HEK293 (cell line): ENCODE results near the gene RPS25.
A peak's percentile ranks its signal among the peaks of the same experiment; 100 is the strongest.

Experiments
- GLI2 ChIP-seq: fragments of 450-650 bp; formaldehyde crosslinking; IDR thresholded peaks from 2 replicates; pipeline ENCODE4; 2017; ENCODE audit warnings: missing biosample characterization, missing genetic modification characterization, low read depth, borderline replicate concordance
- KLF16 ChIP-seq: fragments of 450-650 bp; formaldehyde crosslinking; IDR thresholded peaks from 2 replicates; pipeline ENCODE4 v1.5.1; 2017; ENCODE audit warnings: missing biosample characterization, missing genetic modification characterization
- KLF9 ChIP-seq: fragments of 450-650 bp; formaldehyde crosslinking; IDR thresholded peaks from 2 replicates; pipeline ENCODE4 v1.5.1; 2016; ENCODE audit warnings: missing biosample characterization, missing genetic modification characterization, low read depth
- OSR2 ChIP-seq: fragments of 450-650 bp; formaldehyde crosslinking; IDR thresholded peaks from 2 replicates; pipeline ENCODE4 v1.5.1; 2016; ENCODE audit warnings: missing biosample characterization, missing genetic modification characterization
- PATZ1 ChIP-seq: fragments of 450-650 bp; formaldehyde crosslinking; IDR thresholded peaks from 2 replicates; pipeline ENCODE4 v1.5.1; 2016; ENCODE audit warnings: missing biosample characterization, missing genetic modification characterization
- RBAK ChIP-seq: fragments of 450-650 bp; formaldehyde crosslinking; IDR thresholded peaks from 2 replicates; pipeline ENCODE4 v1.5.1; 2016; ENCODE audit warnings: missing biosample characterization, missing genetic modification characterization
- SCRT2 ChIP-seq: fragments of 450-650 bp; formaldehyde crosslinking; IDR thresholded peaks from 2 replicates; pipeline ENCODE4 v1.5.1; 2016; ENCODE audit warnings: missing biosample characterization, missing genetic modification characterization
- SETDB1 ChIP-seq: IDR thresholded peaks from one replicate; pipeline ENCODE4 v1.6.1; 2017; ENCODE audit warnings: mild to moderate bottlenecking, low read length, moderate library complexity, mixed read lengths; ENCODE audit not compliant: insufficient read length
- SP2 ChIP-seq: fragments of 450-650 bp; formaldehyde crosslinking; IDR thresholded peaks from 2 replicates; pipeline ENCODE4 v1.5.1; 2016; ENCODE audit warnings: missing biosample characterization, missing genetic modification characterization
- TCF7L2 ChIP-seq: IDR thresholded peaks from 2 replicates; pipeline ENCODE4 v1.6.1; 2011; ENCODE audit warnings: low read depth, mild to moderate bottlenecking, inconsistent platforms, low read length, moderate library complexity, borderline replicate concordance
- TRIM28 ChIP-seq: IDR thresholded peaks from 2 replicates; pipeline ENCODE4 v1.6.1; 2011; ENCODE audit warnings: low read length, control low read depth, borderline replicate concordance
- ZBTB11 ChIP-seq: fragments of 450-650 bp; formaldehyde crosslinking; conservative IDR thresholded peaks from 2 replicates; pipeline ENCODE4 v1.5.1; 2016; ENCODE audit warnings: low read depth, missing biosample characterization, missing genetic modification characterization
- ZNF10 ChIP-seq: fragments of 450-650 bp; formaldehyde crosslinking; IDR thresholded peaks from 2 replicates; pipeline ENCODE4 v1.5.1; 2017; ENCODE audit warnings: missing biosample characterization, missing genetic modification characterization
- ZNF112 ChIP-seq: fragments of 450-650 bp; formaldehyde crosslinking; IDR thresholded peaks from 2 replicates; pipeline ENCODE4 v1.5.0; 2017; ENCODE audit warnings: missing biosample characterization, missing genetic modification characterization
- ZNF292 ChIP-seq: fragments of 450-650 bp; formaldehyde crosslinking; IDR thresholded peaks from 2 replicates; pipeline ENCODE4 v1.5.1; 2016; ENCODE audit warnings: low read depth, missing biosample characterization, missing genetic modification characterization, borderline replicate concordance
- ZNF416 ChIP-seq: fragments of 450-650 bp; formaldehyde crosslinking; IDR thresholded peaks from 2 replicates; pipeline ENCODE4 v1.5.1; 2016; ENCODE audit warnings: missing biosample characterization, missing genetic modification characterization
- ZNF433 ChIP-seq: fragments of 450-650 bp; formaldehyde crosslinking; IDR thresholded peaks from 2 replicates; pipeline ENCODE4 v1.5.1; 2016; ENCODE audit warnings: missing biosample characterization, missing genetic modification characterization, low read depth
- ZNF521 ChIP-seq: fragments of 450-650 bp; formaldehyde crosslinking; IDR thresholded peaks from 2 replicates; pipeline ENCODE4 v1.5.1; 2017; ENCODE audit warnings: missing biosample characterization, mild to moderate bottlenecking, missing genetic modification characterization
- ZNF529 ChIP-seq: fragments of 450-650 bp; formaldehyde crosslinking; IDR thresholded peaks from 2 replicates; pipeline ENCODE4 v1.5.1; 2017; ENCODE audit warnings: missing genetic modification characterization, missing biosample characterization; ENCODE audit not compliant: insufficient replicate concordance
- ZNF629 ChIP-seq: fragments of 450-650 bp; formaldehyde crosslinking; IDR thresholded peaks from 2 replicates; pipeline ENCODE4 v1.5.1; 2017; ENCODE audit warnings: missing biosample characterization, missing genetic modification characterization
- ZNF658 ChIP-seq: fragments of 450-650 bp; formaldehyde crosslinking; IDR thresholded peaks from 2 replicates; pipeline ENCODE4; 2016; ENCODE audit warnings: missing biosample characterization, missing genetic modification characterization
- ZNF701 ChIP-seq: fragments of 450-650 bp; formaldehyde crosslinking; IDR thresholded peaks from 2 replicates; pipeline ENCODE4 v1.5.1; 2016; ENCODE audit warnings: missing biosample characterization, missing genetic modification characterization
- ZNF777 ChIP-seq: fragments of 450-650 bp; formaldehyde crosslinking; IDR thresholded peaks from 2 replicates; pipeline ENCODE4 v1.5.1; 2017; ENCODE audit warnings: missing biosample characterization, missing genetic modification characterization, borderline replicate concordance
- ZSCAN5A ChIP-seq: fragments of 450-650 bp; formaldehyde crosslinking; IDR thresholded peaks from 2 replicates; pipeline ENCODE4 v1.5.1; 2016; ENCODE audit warnings: missing biosample characterization, missing genetic modification characterization
- TF ChIP-seq, protein P1 (sequence below): fragments of 450-650 bp; formaldehyde crosslinking; IDR thresholded peaks from 2 replicates; pipeline ENCODE4 v1.5.1; 2016; ENCODE audit warnings: missing biosample characterization, missing genetic modification characterization
- TF ChIP-seq, protein P2 (sequence below): fragments of 450-650 bp; formaldehyde crosslinking; IDR thresholded peaks from 2 replicates; pipeline ENCODE4 v1.5.1; 2016; ENCODE audit warnings: missing biosample characterization, missing genetic modification characterization, borderline replicate concordance

The RPS25 gene

GRCh38 chr11:119018074-119018938, at the start of gene RPS25, which contains the start of gene TRAPPC4 (continued):
- TF ChIP-seq PATZ1 (tag by site-specific recombination) (peak; percentile 81), GLI2 (tag by site-specific recombination) (no peak), ZNF416 (tag by site-specific recombination) (no peak), ZSCAN5A (tag by site-specific recombination) (no peak), TRIM28 (peak; percentile 74; the same call in 1 of the 2 replicates), KLF9 (peak; percentile 29; the same call in 1 of the 2 replicates), ZNF521 (tag by site-specific recombination) (no peak), ZNF777 (tag by site-specific recombination) (no peak), ZNF658 (no peak), ZNF112 (no peak), ZBTB11 (tag by site-specific recombination) (peak; percentile 98), TCF7L2 (no peak), SETDB1 (no peak), OSR2 (no peak), KLF16 (peak; percentile 61; the same call in 1 of the 2 replicates), ZNF629 (peak; percentile 97), ZNF701 (tag by site-specific recombination) (no peak), ZNF433 (tag by site-specific recombination) (no peak), RBAK (tag by site-specific recombination) (no peak), ZNF10 (tag by site-specific recombination) (no peak), SCRT2 (tag by site-specific recombination) (peak; percentile 100), ZNF529 (tag by site-specific recombination) (no peak), SP2 (tag by site-specific recombination) (peak; percentile 91), ZNF292 (tag by site-specific recombination) (no peak)
- TF ChIP-seq, protein P1, sequence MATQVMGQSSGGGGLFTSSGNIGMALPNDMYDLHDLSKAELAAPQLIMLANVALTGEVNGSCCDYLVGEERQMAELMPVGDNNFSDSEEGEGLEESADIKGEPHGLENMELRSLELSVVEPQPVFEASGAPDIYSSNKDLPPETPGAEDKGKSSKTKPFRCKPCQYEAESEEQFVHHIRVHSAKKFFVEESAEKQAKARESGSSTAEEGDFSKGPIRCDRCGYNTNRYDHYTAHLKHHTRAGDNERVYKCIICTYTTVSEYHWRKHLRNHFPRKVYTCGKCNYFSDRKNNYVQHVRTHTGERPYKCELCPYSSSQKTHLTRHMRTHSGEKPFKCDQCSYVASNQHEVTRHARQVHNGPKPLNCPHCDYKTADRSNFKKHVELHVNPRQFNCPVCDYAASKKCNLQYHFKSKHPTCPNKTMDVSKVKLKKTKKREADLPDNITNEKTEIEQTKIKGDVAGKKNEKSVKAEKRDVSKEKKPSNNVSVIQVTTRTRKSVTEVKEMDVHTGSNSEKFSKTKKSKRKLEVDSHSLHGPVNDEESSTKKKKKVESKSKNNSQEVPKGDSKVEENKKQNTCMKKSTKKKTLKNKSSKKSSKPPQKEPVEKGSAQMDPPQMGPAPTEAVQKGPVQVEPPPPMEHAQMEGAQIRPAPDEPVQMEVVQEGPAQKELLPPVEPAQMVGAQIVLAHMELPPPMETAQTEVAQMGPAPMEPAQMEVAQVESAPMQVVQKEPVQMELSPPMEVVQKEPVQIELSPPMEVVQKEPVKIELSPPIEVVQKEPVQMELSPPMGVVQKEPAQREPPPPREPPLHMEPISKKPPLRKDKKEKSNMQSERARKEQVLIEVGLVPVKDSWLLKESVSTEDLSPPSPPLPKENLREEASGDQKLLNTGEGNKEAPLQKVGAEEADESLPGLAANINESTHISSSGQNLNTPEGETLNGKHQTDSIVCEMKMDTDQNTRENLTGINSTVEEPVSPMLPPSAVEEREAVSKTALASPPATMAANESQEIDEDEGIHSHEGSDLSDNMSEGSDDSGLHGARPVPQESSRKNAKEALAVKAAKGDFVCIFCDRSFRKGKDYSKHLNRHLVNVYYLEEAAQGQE = peak; percentile 37; the same call in 1 of the 2 replicates
- TF ChIP-seq, protein P2, sequence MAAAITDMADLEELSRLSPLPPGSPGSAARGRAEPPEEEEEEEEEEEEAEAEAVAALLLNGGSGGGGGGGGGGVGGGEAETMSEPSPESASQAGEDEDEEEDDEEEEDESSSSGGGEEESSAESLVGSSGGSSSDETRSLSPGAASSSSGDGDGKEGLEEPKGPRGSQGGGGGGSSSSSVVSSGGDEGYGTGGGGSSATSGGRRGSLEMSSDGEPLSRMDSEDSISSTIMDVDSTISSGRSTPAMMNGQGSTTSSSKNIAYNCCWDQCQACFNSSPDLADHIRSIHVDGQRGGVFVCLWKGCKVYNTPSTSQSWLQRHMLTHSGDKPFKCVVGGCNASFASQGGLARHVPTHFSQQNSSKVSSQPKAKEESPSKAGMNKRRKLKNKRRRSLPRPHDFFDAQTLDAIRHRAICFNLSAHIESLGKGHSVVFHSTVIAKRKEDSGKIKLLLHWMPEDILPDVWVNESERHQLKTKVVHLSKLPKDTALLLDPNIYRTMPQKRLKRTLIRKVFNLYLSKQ = no peak
